SK-N-SH (cell line): Measurements from ENCODE around the gene ITGB6. TPM values are rescaled to one million over a fixed set of nuclear protein-coding genes. Genes with fewer than 3 reads are reported as not detected.
"Not testable (repeated sequence)": the region's sequence is repeated elsewhere in the genome, so short reads cannot be mapped to it uniquely, and the experiment has no call there.

Experiments
- CTCF ChIA-PET: fragments of 300-600, 350-600 bp; formaldehyde crosslinking; extraction: SDS; loops from one replicate; lab custom pipeline; 2021; lab: Yijun Ruan, JAX
- POLR2A ChIA-PET: fragments of 350-600 bp; sonication (Branson Sonifier 250); formaldehyde crosslinking; extraction: SDS; loops from one replicate; lab custom pipeline; 2020; ENCODE audit warnings: antibody characterized with exemption, inconsistent platforms; lab: Yijun Ruan, JAX
- DNase-seq: peaks from one replicate; pipeline ENCODE4 v3.0.0; 2012
- H2AFZ ChIP-seq: fragments of 200-600 bp; sonication (generic); 2 replicates; pipeline ENCODE4 v1.8.1; 2016; ENCODE audit warnings: antibody characterized with exemption, mild to moderate bottlenecking, low read depth
- H3F3A ChIP-seq: fragments of 200-600 bp; sonication (generic); replicated peaks from 2 replicates; pipeline ENCODE3; 2016; ENCODE audit warnings: antibody characterized with exemption, mild to moderate bottlenecking; ENCODE audit not compliant: insufficient read depth
- H3K27ac ChIP-seq, 2 experiments: fragments of 200-500 bp in 1 of 2; fragments of 200-600 bp in 1 of 2; sonication (Bioruptor generic) in 1 of 2; sonication (generic), shearing (Covaris generic) in 1 of 2; 2 replicates each; pipeline versions ENCODE4 v1.5.1 to v1.6.1; 2014 to 2016; ENCODE audit warnings: low read depth in 2 of 2, inconsistent platforms in 1 of 2, low read length in 1 of 2, mild to moderate bottlenecking in 1 of 2, mixed read lengths in 1 of 2
- H3K27me3 ChIP-seq: fragments of 200-600 bp; sonication (generic), shearing (Covaris generic); 2 replicates; pipeline ENCODE4 v1.6.1; 2016; ENCODE audit warnings: mixed run types; ENCODE audit not compliant: insufficient read depth
- H3K36me3 ChIP-seq, 2 experiments: fragments of 200-500 bp in 1 of 2; fragments of 200-600 bp in 1 of 2; sonication (Bioruptor generic) in 1 of 2; sonication (generic) in 1 of 2; replicated peaks in 1 of 2; 2 replicates each; pipeline versions ENCODE3 to v1.5.1; 2014 to 2016; ENCODE audit warnings: low read length in 1 of 2, mild to moderate bottlenecking in 1 of 2; ENCODE audit not compliant: insufficient read depth in 2 of 2, control insufficient read depth in 1 of 2
- H3K4me1 ChIP-seq, 2 experiments: fragments of 200-500 bp in 1 of 2; fragments of 200-600 bp in 1 of 2; sonication (Bioruptor generic) in 1 of 2; sonication (generic), shearing (Covaris generic) in 1 of 2; 2 replicates each; pipeline versions ENCODE4 v1.5.1 to v1.6.1; 2014 to 2016; ENCODE audit warnings: low read depth in 1 of 2, low read length in 1 of 2, mixed run types in 1 of 2; ENCODE audit not compliant: insufficient read depth in 2 of 2, control insufficient read depth in 1 of 2
- H3K4me2 ChIP-seq: fragments of 200-600 bp; sonication (generic), shearing (Covaris generic); 2 replicates; pipeline ENCODE4 v1.6.1; 2017; ENCODE audit warnings: mixed run types
- H3K4me3 ChIP-seq, 2 experiments: fragments of 200-500 bp in 1 of 2; fragments of 200-600 bp in 1 of 2; sonication (Bioruptor generic) in 1 of 2; sonication (generic), shearing (Covaris generic) in 1 of 2; 2 replicates each; pipeline versions ENCODE4 v1.5.1 to v1.8.1; 2014 to 2016; ENCODE audit warnings: low read depth in 2 of 2, inconsistent platforms in 1 of 2, low read length in 1 of 2, mild to moderate bottlenecking in 1 of 2, mixed read lengths in 1 of 2, moderate library complexity in 1 of 2
- H3K79me2 ChIP-seq: fragments of 200-600 bp; sonication (generic); 2 replicates; pipeline ENCODE4 v1.8.1; 2017; ENCODE audit warnings: mild to moderate bottlenecking; ENCODE audit not compliant: insufficient read depth
- H3K9ac ChIP-seq: fragments of 200-600 bp; sonication (generic); 2 replicates; pipeline ENCODE4 v1.6.1; 2017; ENCODE audit warnings: mixed run types
- H3K9me2 ChIP-seq: fragments of 200-600 bp; sonication (generic); 2 replicates; pipeline ENCODE4 v1.6.1; 2017; ENCODE audit warnings: mixed run types
- H3K9me3 ChIP-seq: fragments of 200-600 bp; sonication (generic); 2 replicates; pipeline ENCODE4 v1.6.1; 2017; ENCODE audit warnings: mixed run types, mild to moderate bottlenecking, moderate library complexity
- H4K20me1 ChIP-seq: fragments of 200-600 bp; sonication (generic); 2 replicates; pipeline ENCODE4 v1.6.1; 2017; ENCODE audit warnings: mild to moderate bottlenecking, mixed run types; ENCODE audit not compliant: insufficient read depth
- CHD2 ChIP-seq: fragments of 150-350 bp; IDR thresholded peaks from 2 replicates; pipeline ENCODE4 v1.6.1; 2018; ENCODE audit warnings: low read length; ENCODE audit not compliant: partially characterized antibody
- ELF1 ChIP-seq: IDR thresholded peaks from 2 replicates; pipeline ENCODE4 v1.4.0; 2012
- EZH2phosphoT487 ChIP-seq: fragments of 200-600 bp; sonication (generic); IDR thresholded peaks from 2 replicates; pipeline ENCODE4 v1.6.1; 2017; ENCODE audit warnings: low read depth, mixed run types, mild to moderate bottlenecking, antibody characterized with exemption, moderate library complexity, borderline replicate concordance
- FOXJ3 ChIP-seq: sonication (generic); formaldehyde crosslinking; IDR thresholded peaks from 2 replicates; pipeline ENCODE4 v1.5.1; 2020; ENCODE audit warnings: mild to moderate bottlenecking, missing genetic modification reagents
- JUND ChIP-seq: IDR thresholded peaks from 2 replicates; pipeline ENCODE4 v1.4.0; 2012
- MEF2A ChIP-seq: IDR thresholded peaks from 2 replicates; pipeline ENCODE4 v1.4.0; 2012; ENCODE audit warnings: low read depth, borderline replicate concordance
- NRF1 ChIP-seq: IDR thresholded peaks from 2 replicates; pipeline ENCODE4 v1.6.1; 2012; ENCODE audit warnings: low read depth, mild to moderate bottlenecking, low read length
- POLR2AphosphoS5 ChIP-seq: IDR thresholded peaks from 2 replicates; pipeline ENCODE4 v1.6.1; 2012; ENCODE audit warnings: low read depth, low read length
- RFX5 ChIP-seq: IDR thresholded peaks from 2 replicates; pipeline ENCODE4 v1.6.1; 2012; ENCODE audit warnings: mild to moderate bottlenecking, improper control_type of control experiment, low read length
- USF2 ChIP-seq: fragments of 150-350 bp; IDR thresholded peaks from 2 replicates; pipeline ENCODE4 v1.6.1; 2017; ENCODE audit warnings: antibody characterized with exemption, low read length, low read depth, borderline replicate concordance
- YY1 ChIP-seq: IDR thresholded peaks from 2 replicates; pipeline ENCODE4 v1.4.0; 2012; ENCODE audit warnings: low read depth, mild to moderate bottlenecking
- WGBS: methylation state at CpG from one replicate; pipeline ENCODE4 v1.1.6; 2017; ENCODE audit warnings: low lambda C conversion rate; 5-methylcytosine and 5-hydroxymethylcytosine counted together
- polyA plus RNA-seq, 3 experiments: library from polyadenylated mRNA; depleted of rRNA; stranded (reverse); fragments of >200 nt; gene quantifications; 2 replicates each; pipeline ENCODE4 v1.2.3, GENCODE V29; 2012
- TF ChIP-seq, protein P1 (sequence below): IDR thresholded peaks from 2 replicates; pipeline ENCODE4; 2012

ITGB6 gene
- polyA plus RNA-seq, 1 of the 3 experiments (the other 2 are of a cell fraction) = 0.10 TPM

- no peaks in the 10 kb centered on the region for H3K9me2 ChIP-seq
- no peaks in the 10 kb centered on the region for H3K36me3 ChIP-seq
- no peaks in the 10 kb centered on the region for H3K27me3 ChIP-seq
- no peak overlapping the region for H3K27ac ChIP-seq
- ChIA-PET CTCF (interaction anchor here (0.9 to 2.1 kb wide), 2 partner anchors 14 to 16 kb away, joined by 6 to 9 read pairs; no protein-coding TSS in a partner anchor), POLR2A (no interaction called here)
- peaks cover 0 to 8% of the 10 kb centered on the region in 2 experiments; a peak in 2 of 4 replicates for H3K4me1 ChIP-seq
- H3K9ac ChIP-seq = no peak overlapping the region
- H3K4me3 ChIP-seq = no peak overlapping the region
- DNase-seq = no peak
- TF ChIP-seq EZH2phosphoT487 = no peak
- TF ChIP-seq YY1 = no peak
- TF ChIP-seq FOXJ3 = no peak
- TF ChIP-seq USF2 = no peak
- TF ChIP-seq NRF1 = no peak
- no peak for TF ChIP-seq CHD2
- TF ChIP-seq, protein P1, sequence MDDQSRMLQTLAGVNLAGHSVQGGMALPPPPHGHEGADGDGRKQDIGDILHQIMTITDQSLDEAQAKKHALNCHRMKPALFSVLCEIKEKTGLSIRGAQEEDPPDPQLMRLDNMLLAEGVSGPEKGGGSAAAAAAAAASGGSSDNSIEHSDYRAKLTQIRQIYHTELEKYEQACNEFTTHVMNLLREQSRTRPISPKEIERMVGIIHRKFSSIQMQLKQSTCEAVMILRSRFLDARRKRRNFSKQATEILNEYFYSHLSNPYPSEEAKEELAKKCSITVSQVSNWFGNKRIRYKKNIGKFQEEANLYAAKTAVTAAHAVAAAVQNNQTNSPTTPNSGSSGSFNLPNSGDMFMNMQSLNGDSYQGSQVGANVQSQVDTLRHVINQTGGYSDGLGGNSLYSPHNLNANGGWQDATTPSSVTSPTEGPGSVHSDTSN = no peak
- no peak for TF ChIP-seq RFX5
- TF ChIP-seq JUND = no peak
- WGBS = 100% methylated on average over 1 of the region's 1 CpG
- no peak overlapping the region for H2AFZ ChIP-seq
- H3K79me2 ChIP-seq = no peaks in the 10 kb centered on the region; the same call in 1 of the 2 replicates
- H3F3A ChIP-seq = no peaks in the 10 kb centered on the region
- no peaks in the 10 kb centered on the region for H3K9me3 ChIP-seq
- H4K20me1 ChIP-seq = no peaks in the 10 kb centered on the region
- H3K4me2 ChIP-seq = no peak overlapping the region
These were observed 75.5 kb downstream of the ITGB6 start for GRCh38 chr2:160124571-160124970.

GRCh38 chr2:160114721-160115120, 85.4 kb downstream of the ITGB6 start:
- H4K20me1 ChIP-seq, H3F3A ChIP-seq, H3K27ac ChIP-seq, H3K27me3 ChIP-seq, H3K4me3 ChIP-seq, H3K9me3 ChIP-seq, H3K4me1 ChIP-seq, H3K4me2 ChIP-seq, POLR2A ChIA-PET, H2AFZ ChIP-seq, CTCF ChIA-PET, H3K9ac ChIP-seq, H3K9me2 ChIP-seq, H3K79me2 ChIP-seq, H3K36me3 ChIP-seq, DNase-seq: not testable (repeated sequence)
- WGBS = 90% methylated on average over 8 of the region's 8 CpGs

DNA sequence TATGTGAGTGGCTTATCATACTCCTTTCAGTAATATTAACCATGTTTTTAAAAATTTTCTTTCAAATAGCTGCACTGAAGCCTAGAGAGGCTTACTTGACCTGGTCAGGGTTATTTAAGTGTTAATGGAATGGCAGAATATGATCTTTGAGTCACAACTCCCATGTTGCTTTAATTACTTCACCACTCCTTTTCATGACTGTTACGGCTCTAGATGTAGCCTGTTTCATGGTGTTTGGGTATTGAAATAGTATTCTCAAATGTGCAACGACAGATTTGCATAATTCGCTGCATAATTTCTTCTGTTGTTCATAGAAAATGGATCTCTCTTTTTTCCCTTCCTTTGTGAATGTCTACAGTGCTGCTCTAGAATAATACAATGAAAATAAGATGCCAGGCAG, 86.1 kb downstream of the ITGB6 start:
- no peaks in the 10 kb centered on the region for H3F3A ChIP-seq
- no peak overlapping the region for H2AFZ ChIP-seq
- no peak overlapping the region for H3K4me2 ChIP-seq
- no peaks in the 10 kb centered on the region for H3K9me2 ChIP-seq
- H3K27ac ChIP-seq = no peak overlapping the region
- H3K4me3 ChIP-seq = no peak overlapping the region
- no peak overlapping the region for H3K9ac ChIP-seq
- no peaks in the 10 kb centered on the region for H3K36me3 ChIP-seq
- H4K20me1 ChIP-seq = no peaks in the 10 kb centered on the region
- 94% methylated on average over 3 of the region's 3 CpGs for WGBS
- H3K9me3 ChIP-seq = no peaks in the 10 kb centered on the region
- CTCF ChIA-PET = no interaction called here
- POLR2A ChIA-PET = no interaction called here
- H3K79me2 ChIP-seq = no peaks in the 10 kb centered on the region
- H3K27me3 ChIP-seq = no peaks in the 10 kb centered on the region
- TF ChIP-seq POLR2AphosphoS5 (no peak), ELF1 (no peak), MEF2A (no peak)
- TF ChIP-seq, all 33 proteins: peak for 0
- peaks cover 5 to 7% of the 10 kb centered on the region in 2 experiments; a peak in 2 of 4 replicates for H3K4me1 ChIP-seq
- DNase-seq = no peak
